Endothelial cell of umbilical vein (primary cell): ENCODE results near the gene CYP2C18.

ENCODE experiments used
- CTCF ChIP-seq, 2 donors: IDR thresholded peaks; 1 replicate in 1 of 2; 2 replicates in 1 of 2; pipeline ENCODE4 v1.5.1; 2011; ENCODE audit warnings: low read length in 2 of 2, mild to moderate bottlenecking in 2 of 2, moderate library complexity in 2 of 2, control low read depth in 1 of 2, inconsistent platforms in 1 of 2, low read depth in 1 of 2; ENCODE audit not compliant: insufficient read depth in 1 of 2; ENCODE audit errors: extremely low read depth in 1 of 2
- POLR2A ChIP-seq: IDR thresholded peaks from 2 replicates; pipeline ENCODE4 v1.6.1; 2012; ENCODE audit warnings: low read depth, mild to moderate bottlenecking, control low read depth, low read length

- TF ChIP-seq POLR2A (no peak), CTCF (IDR thresholded peaks at IDR 0.05; ENCODE audit: extremely low read depth in 1 of 2, insufficient read depth in 1 of 2, low read depth in 1 of 2, low read length in 2 of 2) (no peak)
Observed at GRCh38 chr10:94644352-94644751, 39.2 kb upstream of the CYP2C18 start.
